AG04450 (cell line): ENCODE data around the gene TBX3. TPM values are rescaled to one million over a fixed set of nuclear protein-coding genes. Genes with fewer than 3 reads are reported as not detected.
"Not testable (repeated sequence)": the region's sequence is repeated elsewhere in the genome, so short reads cannot be mapped to it uniquely, and the experiment has no call there.

ENCODE experiments used
- CTCF ChIA-PET: fragments of 300-600, 350-600 bp; formaldehyde crosslinking; extraction: SDS; loops from one replicate; lab custom pipeline; 2022; ENCODE audit warnings: antibody characterized with exemption, inconsistent platforms; lab: Charles Lee
- POLR2A ChIA-PET: fragments of 350-600 bp; formaldehyde crosslinking; extraction: SDS; loops from one replicate; lab custom pipeline; 2021; ENCODE audit warnings: antibody characterized with exemption, inconsistent platforms; lab: Yijun Ruan, JAX
- DNase-seq: peaks from one replicate; pipeline ENCODE4 v3.0.0-alpha.2; 2011; ENCODE audit warnings: low read depth, low spot score
- H3K27ac ChIP-seq: one replicate; pipeline ENCODE4 v1.5.1; 2012; ENCODE audit warnings: low read depth, low read length, control low read depth
- H3K27me3 ChIP-seq: one replicate; pipeline ENCODE4 v1.6.0; 2012; ENCODE audit warnings: low read length; ENCODE audit not compliant: control insufficient read depth, insufficient read depth
- H3K4me3 ChIP-seq: 2 replicates; pipeline ENCODE4 v1.5.1; 2011; ENCODE audit warnings: mild to moderate bottlenecking, low read depth, low read length, control low read depth
- H3K9me3 ChIP-seq: 2 replicates; pipeline ENCODE4 v1.5.1; 2012; ENCODE audit warnings: low read length; ENCODE audit not compliant: control insufficient read depth, insufficient read depth
- CTCF ChIP-seq: IDR thresholded peaks from 2 replicates; pipeline ENCODE4 v1.5.1; 2011; ENCODE audit warnings: low read depth, low read length, control low read depth, inconsistent platforms
- polyA plus RNA-seq: library from polyadenylated mRNA; depleted of rRNA; stranded (reverse); fragments of >200 nt; gene quantifications from 2 replicates; pipeline ENCODE4 v1.2.3, GENCODE V29; 2011

TBX3 gene
- polyA plus RNA-seq, 1 experiment, result 54.8 TPM

DNA sequence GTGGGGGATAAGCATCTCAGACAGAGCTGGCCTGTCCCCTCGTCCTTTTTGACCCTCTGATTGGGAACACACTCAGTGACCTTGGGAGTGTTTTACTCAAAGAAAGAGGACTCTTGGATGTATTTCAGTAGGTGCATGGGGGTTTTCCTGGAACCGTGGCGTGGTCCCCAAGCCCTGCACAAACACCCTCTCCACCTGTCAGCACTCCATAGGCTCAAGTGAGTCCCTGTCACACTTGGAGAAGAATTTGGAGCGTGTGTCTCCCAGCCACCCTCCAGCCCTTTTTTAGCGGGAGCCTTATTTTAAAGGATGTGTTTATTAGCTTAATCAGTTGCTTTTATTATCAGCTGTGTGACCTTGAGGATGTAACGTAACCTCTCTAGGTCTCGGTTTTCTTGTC is 37.3 kb upstream of the TBX3 start:
- POLR2A ChIA-PET, result no interaction called here
- H3K9me3 ChIP-seq, result no peaks in the 10 kb centered on the region
- H3K27ac ChIP-seq, result no peak overlapping the region
- no peak for TF ChIP-seq CTCF
- H3K27me3 ChIP-seq, result no peaks in the 10 kb centered on the region
- no peak for DNase-seq
- CTCF ChIA-PET, result interaction anchor here (0.6 to 0.7 kb wide), 2 partner anchors 9 to 1882 kb away, joined by 3 to 5 read pairs; no protein-coding TSS in a partner anchor
- H3K4me3 ChIP-seq, result no peak overlapping the region

DNA sequence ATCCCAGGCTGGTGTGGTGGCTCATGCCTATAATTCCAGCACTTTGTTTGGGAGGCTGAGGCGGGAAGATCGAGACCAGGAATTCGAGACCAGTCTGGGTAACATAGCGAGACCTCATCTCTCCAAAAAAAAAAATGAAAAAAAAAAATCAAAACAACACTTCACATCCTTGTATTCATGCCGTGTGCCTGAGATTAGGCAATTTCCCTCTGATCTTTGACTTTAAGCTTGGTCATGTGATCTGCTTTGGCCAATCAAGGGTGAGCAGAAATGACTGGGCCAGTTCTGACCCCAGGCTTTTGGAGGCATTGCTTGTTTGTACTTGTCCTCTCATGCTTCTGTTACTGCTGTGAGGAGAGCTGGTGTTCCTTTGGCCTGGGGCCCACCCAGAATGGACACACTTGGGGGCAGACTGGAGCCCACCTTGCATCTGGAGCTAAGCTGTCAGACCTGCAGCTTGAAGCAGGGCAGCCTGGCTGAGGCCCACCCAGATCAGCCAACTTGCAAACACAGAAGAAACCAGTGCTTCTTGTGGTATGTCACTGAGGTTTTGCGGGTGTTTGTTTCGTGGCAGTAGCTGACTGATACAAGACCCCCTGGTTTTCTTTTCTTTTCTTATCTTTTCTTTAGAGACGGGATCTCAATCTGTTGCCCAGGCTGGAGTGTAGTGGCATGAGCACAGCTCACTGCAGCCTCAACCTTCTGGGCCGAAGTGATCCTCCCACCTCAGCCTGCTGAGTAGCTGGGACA is 29.7 kb upstream of the TBX3 start:
- Histone ChIP-seq H3K27me3 (no peaks in the 10 kb centered on the region), H3K4me3 (no peak overlapping the region), H3K9me3 (peaks cover 7% of the 10 kb centered on the region), H3K27ac (no peak overlapping the region)
- TF ChIP-seq CTCF, result no peak
- DNase-seq, result no peak
- ChIA-PET POLR2A (no interaction called here), CTCF (interaction anchor here (1.2 kb wide), 1 partner anchor 33 kb away, joined by 5 read pairs; no protein-coding TSS in a partner anchor)

DNA sequence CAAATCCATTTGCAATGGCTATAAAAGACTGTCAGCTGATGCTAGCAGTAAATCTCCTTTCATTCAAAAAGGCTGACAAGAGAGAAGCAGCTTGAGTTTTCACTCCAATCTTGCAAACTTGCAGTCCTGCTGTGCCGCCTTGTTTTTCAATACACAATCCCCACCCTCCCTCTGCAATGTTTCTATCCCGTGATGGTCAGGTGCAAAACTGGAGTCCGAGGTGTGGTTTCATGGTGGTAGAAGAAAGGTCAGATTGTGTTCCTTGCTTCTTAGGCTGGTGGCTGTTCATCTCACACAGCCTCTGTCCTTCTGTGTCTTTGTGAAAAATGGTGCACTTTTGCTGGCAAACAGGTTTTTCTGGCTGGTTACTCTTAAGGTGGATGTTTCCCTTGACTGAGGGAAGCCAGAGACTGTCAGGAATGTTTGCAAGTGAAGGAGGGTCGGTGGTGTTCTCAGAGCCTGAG is 27.7 kb upstream of the TBX3 start:
- no peak for TF ChIP-seq CTCF
- DNase-seq, result no peak
- Histone ChIP-seq H3K9me3 (peaks cover 7% of the 10 kb centered on the region), H3K27ac (no peak overlapping the region), H3K27me3 (no peaks in the 10 kb centered on the region), H3K4me3 (no peak overlapping the region)
- CTCF ChIA-PET, result no interaction called here
- POLR2A ChIA-PET, result no interaction called here

DNA sequence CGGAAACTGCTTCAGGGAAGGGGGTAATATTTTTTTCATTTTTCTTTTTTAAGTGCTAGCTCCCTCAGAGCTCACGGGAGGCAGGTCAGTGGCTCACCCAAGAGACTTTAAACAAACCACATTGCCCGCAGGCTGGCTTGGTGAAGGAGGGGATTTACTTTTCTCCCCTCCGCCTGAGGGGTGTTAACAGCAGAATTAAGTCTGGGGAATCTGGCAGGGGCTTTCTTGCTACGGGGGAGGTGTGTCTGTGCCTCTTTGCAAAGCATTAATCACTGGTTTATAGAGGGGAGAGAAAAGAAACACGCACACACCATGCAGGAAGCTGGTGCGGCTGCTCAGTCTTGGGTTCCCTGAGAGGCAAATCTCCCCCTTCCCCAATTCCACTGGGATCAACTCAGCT is 26.2 kb upstream of the TBX3 start:
- TF ChIP-seq CTCF, result no peak
- no peak for DNase-seq
- CTCF ChIA-PET, result no interaction called here
- Histone ChIP-seq H3K4me3 (no peak overlapping the region), H3K27me3 (no peaks in the 10 kb centered on the region), H3K9me3 (peaks cover 7% of the 10 kb centered on the region), H3K27ac (no peak overlapping the region)
- POLR2A ChIA-PET, result no interaction called here

GRCh38 chr12:114709112-114709511 is 25.1 kb upstream of the TBX3 start:
- H3K27ac ChIP-seq, result no peak overlapping the region
- ChIA-PET CTCF (no interaction called here), POLR2A (no interaction called here)
- H3K27me3 ChIP-seq, result no peaks in the 10 kb centered on the region
- TF ChIP-seq CTCF, result no peak
- peaks cover 6% of the 10 kb centered on the region for H3K9me3 ChIP-seq
- H3K4me3 ChIP-seq, result no peak overlapping the region
- no peak for DNase-seq

GRCh38 chr12:114708598-114708997 is 24.6 kb upstream of the TBX3 start:
- H3K27me3 ChIP-seq, H3K9me3 ChIP-seq, H3K27ac ChIP-seq, DNase-seq, POLR2A ChIA-PET, H3K4me3 ChIP-seq: not testable (repeated sequence)
- CTCF ChIA-PET, result interaction anchor here (0.6 kb wide), 1 partner anchor 84 kb away, joined by 5 read pairs; no protein-coding TSS in a partner anchor
